ENCODE data around the gene ANKRD10.

DNA sequence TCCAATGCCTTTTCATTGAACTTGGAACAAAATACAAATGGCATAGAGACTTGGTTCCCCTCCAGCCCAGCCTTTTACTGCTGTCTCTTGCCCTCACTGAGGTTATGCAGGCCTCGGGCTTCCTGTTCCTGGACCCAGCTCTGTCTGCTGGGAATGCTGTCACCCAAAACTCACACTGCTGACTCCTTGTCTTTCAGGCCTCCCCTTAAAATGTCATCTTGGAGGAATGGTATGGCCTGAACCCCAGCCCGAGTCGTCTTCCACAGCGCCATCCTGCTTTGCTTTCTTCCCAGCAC, 9.7 kb upstream of the ANKRD10 start:
- TF ChIP-seq, protein P1, sequence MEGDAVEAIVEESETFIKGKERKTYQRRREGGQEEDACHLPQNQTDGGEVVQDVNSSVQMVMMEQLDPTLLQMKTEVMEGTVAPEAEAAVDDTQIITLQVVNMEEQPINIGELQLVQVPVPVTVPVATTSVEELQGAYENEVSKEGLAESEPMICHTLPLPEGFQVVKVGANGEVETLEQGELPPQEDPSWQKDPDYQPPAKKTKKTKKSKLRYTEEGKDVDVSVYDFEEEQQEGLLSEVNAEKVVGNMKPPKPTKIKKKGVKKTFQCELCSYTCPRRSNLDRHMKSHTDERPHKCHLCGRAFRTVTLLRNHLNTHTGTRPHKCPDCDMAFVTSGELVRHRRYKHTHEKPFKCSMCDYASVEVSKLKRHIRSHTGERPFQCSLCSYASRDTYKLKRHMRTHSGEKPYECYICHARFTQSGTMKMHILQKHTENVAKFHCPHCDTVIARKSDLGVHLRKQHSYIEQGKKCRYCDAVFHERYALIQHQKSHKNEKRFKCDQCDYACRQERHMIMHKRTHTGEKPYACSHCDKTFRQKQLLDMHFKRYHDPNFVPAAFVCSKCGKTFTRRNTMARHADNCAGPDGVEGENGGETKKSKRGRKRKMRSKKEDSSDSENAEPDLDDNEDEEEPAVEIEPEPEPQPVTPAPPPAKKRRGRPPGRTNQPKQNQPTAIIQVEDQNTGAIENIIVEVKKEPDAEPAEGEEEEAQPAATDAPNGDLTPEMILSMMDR (IDR thresholded peaks at IDR 0.05; ENCODE audit: insufficient read depth, low read depth, low read length): no peak
- TF ChIP-seq EZH2 (IDR thresholded peaks at IDR 0.05; ENCODE audit: insufficient read depth, low read length): no peak
